Measurements from ENCODE around the gene YAF2.

GRCh38 chr12:42281278-42281677 lies 43.2 kb upstream of the YAF2 start:
- TF ChIP-seq CTCF (IDR thresholded peaks at IDR 0.05) (no peak), POLR2AphosphoS5 (IDR thresholded peaks at IDR 0.05) (no peak), EP300 (IDR thresholded peaks at IDR 0.05; ENCODE audit: low read depth) (no peak)

All from transverse colon (tissue), 4 donors.